Measurements from ENCODE around the gene TNRC6C. TPM values are rescaled to one million over a fixed set of nuclear protein-coding genes. Genes with fewer than 3 reads are reported as not detected.

TNRC6C gene
- total RNA-seq, 3 donors from 2014 or later = 14.1 to 21.7 (median 21.6) TPM

DNA sequence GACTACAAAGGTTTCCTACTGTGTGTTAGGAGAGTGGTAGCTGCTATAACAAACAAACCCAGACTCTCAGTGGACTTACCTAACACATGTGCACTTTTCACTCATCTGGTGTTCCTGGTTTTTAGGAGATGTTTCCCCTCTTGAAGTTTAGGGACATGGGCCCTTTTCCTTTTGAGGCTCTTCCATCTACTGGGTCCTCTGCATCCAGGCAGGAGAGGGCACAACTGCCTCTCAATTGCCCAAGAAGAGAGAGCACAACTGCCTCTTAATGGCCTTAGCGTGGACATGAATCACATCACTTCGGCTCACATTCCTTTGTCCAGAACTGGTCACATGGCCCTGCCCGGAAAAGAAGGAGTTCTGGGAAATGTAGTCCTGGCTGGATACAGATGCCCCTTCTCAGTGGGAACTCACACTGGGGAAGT is 9.8 kb upstream of the TNRC6C start:
- intact Hi-C loops (cut with DNase I; ENCODE audit: low total_unique reads) = no loop called here
- no peak overlapping the region for H3K4me3 ChIP-seq
- no peak for DNase-seq (ENCODE audit: low spot score in 2 of 2)
- no peak overlapping the region for H3K27ac ChIP-seq
- TF ChIP-seq, protein P1, sequence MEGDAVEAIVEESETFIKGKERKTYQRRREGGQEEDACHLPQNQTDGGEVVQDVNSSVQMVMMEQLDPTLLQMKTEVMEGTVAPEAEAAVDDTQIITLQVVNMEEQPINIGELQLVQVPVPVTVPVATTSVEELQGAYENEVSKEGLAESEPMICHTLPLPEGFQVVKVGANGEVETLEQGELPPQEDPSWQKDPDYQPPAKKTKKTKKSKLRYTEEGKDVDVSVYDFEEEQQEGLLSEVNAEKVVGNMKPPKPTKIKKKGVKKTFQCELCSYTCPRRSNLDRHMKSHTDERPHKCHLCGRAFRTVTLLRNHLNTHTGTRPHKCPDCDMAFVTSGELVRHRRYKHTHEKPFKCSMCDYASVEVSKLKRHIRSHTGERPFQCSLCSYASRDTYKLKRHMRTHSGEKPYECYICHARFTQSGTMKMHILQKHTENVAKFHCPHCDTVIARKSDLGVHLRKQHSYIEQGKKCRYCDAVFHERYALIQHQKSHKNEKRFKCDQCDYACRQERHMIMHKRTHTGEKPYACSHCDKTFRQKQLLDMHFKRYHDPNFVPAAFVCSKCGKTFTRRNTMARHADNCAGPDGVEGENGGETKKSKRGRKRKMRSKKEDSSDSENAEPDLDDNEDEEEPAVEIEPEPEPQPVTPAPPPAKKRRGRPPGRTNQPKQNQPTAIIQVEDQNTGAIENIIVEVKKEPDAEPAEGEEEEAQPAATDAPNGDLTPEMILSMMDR (IDR thresholded peaks at IDR 0.05) = no peak
- no peaks in the 10 kb centered on the region for H3K9me3 ChIP-seq
- peaks cover 0 to 30% of the 10 kb centered on the region in 2 donors for H3K27me3 ChIP-seq
- no peaks in the 10 kb centered on the region for H3K36me3 ChIP-seq
- no peaks in the 10 kb centered on the region for H3K4me1 ChIP-seq

DNA sequence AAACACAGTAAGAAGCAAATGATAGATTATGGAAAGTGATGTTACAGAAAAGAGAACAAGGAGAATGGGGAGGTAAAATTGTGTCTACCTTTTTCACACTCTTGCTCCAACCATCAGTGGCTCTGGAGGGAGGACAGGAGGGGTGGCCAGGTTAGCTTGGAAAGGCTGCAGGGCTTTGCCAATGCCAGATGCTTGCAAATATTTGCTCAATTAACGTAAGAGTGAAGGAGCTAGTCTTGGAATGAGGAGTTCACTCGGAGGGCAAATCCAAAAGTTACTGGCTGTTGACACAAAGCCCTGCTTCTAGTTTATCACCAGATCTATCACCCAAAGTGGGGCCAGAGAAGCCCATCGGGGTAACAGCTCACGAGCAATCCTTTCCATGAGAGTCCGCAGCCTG is 7.4 kb upstream of the TNRC6C start:
- Histone ChIP-seq H3K4me1 (no peaks in the 10 kb centered on the region), H3K27me3 (peaks cover 0 to 19% of the 10 kb centered on the region in 2 donors), H3K27ac (no peak overlapping the region), H3K9me3 (no peaks in the 10 kb centered on the region), H3K4me3 (no peak overlapping the region), H3K36me3 (no peaks in the 10 kb centered on the region)
- TF ChIP-seq, protein P1 (IDR thresholded peaks at IDR 0.05) = no peak
- TF ChIP-seq POLR2AphosphoS5 (IDR thresholded peaks at IDR 0.05) (no peak), POLR2A (IDR thresholded peaks at IDR 0.05) (no peak)
- no peak for DNase-seq (ENCODE audit: low spot score in 2 of 2)
- intact Hi-C loops (cut with DNase I; ENCODE audit: low total_unique reads) = no loop called here

DNA sequence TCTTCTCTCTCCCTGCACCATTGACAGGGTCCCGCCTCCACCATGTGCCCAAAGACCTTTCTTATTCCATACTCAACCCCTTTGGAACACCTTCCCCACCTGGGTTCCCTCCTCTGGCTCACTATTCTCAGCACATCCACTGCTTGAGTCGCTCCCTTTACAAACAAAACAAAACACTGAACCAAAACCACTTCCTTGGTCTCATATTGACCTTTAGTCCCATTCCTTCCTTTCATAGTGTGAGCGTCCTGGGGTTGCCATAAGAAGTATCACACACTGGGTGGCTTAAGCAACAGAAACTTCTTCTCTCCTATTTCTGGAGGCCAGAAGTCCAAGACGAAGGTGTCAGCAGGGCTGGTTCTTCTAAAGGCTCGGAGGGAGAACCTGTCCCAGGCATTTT is 6.1 kb upstream of the TNRC6C start:
- TF ChIP-seq POLR2AphosphoS5 (IDR thresholded peaks at IDR 0.05) (no peak), POLR2A (IDR thresholded peaks at IDR 0.05) (no peak)
- TF ChIP-seq, protein P1 (IDR thresholded peaks at IDR 0.05) = no peak
- intact Hi-C loops (cut with DNase I; ENCODE audit: low total_unique reads) = no loop called here
- peaks cover 0 to 13% of the 10 kb centered on the region in 2 donors for H3K27me3 ChIP-seq

DNA sequence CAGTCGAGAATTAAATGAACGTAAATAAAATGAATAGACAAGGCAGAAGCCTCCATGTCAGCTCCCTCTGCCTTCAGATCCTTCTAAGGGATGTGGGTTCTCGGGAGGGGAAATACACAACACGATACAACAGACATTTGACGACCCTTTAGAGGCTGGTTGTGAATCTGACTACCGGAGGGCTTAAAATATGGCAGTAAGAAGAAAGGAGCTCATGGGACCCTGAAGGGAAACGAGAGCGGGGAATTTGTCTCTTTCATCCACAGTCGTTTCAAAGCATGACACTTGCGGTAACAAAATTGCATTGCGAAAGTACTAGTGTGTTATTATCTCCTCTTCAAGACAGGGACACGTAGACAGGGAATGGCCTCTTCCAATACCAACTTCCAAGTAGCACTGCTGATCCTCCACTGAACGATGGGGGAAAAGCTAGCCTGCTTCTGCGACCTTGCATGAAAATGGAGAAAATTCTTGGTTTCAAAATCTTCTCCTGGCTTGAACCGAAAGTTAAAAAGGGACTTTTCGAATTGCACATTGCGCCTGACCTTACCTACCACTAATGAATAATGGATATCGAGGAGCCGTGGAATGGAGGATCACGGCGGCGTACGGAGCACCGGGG is 1.2 kb upstream of the TNRC6C start:
- no peak for DNase-seq (ENCODE audit: low spot score in 2 of 2)
- TF ChIP-seq, protein P1 (IDR thresholded peaks at IDR 0.05) = no peak
- TF ChIP-seq POLR2A (IDR thresholded peaks at IDR 0.05) = no peak
- TF ChIP-seq POLR2AphosphoS5 (IDR thresholded peaks at IDR 0.05) = no peak
- H3K4me1 ChIP-seq = no peaks in the 10 kb centered on the region
- H3K27me3 ChIP-seq = peaks cover 0 to 4% of the 10 kb centered on the region in 2 donors
- no peaks in the 10 kb centered on the region for H3K36me3 ChIP-seq
- H3K27ac ChIP-seq = peak overlapping the region; percentile 76 to 98
- H3K9me3 ChIP-seq = no peaks in the 10 kb centered on the region
- intact Hi-C loops (cut with DNase I; ENCODE audit: low total_unique reads) = no loop called here
- H3K4me3 ChIP-seq = peak overlapping the region; percentile 58 to 93 (median 74)

More for the DNA sequence above, 6.1 kb upstream of the TNRC6C start:
- no peaks in the 10 kb centered on the region for H3K36me3 ChIP-seq
- no peak overlapping the region for H3K27ac ChIP-seq
- DNase-seq (ENCODE audit: low spot score in 2 of 2) = no peak
- no peaks in the 10 kb centered on the region for H3K9me3 ChIP-seq
- H3K4me3 ChIP-seq = no peak overlapping the region
- H3K4me1 ChIP-seq = no peaks in the 10 kb centered on the region

DNA sequence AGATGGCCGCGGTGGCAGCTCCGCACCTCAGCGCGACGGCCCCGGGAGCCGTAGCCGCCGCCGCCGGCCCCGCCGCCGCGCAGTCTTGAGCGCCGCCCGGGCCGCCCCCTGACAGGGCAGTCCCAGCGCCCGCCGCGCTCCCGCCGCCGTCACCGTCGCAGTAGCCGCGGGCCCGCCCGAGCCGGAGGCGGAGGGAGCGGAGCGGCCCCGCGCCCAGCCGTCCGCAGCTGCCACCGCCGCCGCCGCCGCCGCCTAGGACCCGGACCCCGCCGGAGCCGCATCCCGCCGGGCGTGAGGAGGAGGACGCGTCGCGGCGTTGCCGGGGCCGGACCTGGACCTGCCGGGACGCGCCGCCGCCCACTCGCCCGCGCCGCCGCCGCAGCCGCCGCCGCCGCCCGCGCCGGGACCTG is 218 bp downstream of the TNRC6C start:
- H3K27ac ChIP-seq = peak overlapping the region; percentile 76 to 98
- DNase-seq (ENCODE audit: low spot score in 2 of 2) = no peak
- H3K4me3 ChIP-seq = peak overlapping the region; percentile 58 to 93 (median 74)
- H3K27me3 ChIP-seq = no peaks in the 10 kb centered on the region
- intact Hi-C loops (cut with DNase I; ENCODE audit: low total_unique reads) = no loop called here
- no peak for TF ChIP-seq POLR2AphosphoS5 (IDR thresholded peaks at IDR 0.05)
- no peak for TF ChIP-seq POLR2A (IDR thresholded peaks at IDR 0.05)
- TF ChIP-seq, protein P1 (IDR thresholded peaks at IDR 0.05) = no peak
- no peaks in the 10 kb centered on the region for H3K36me3 ChIP-seq
- H3K9me3 ChIP-seq = no peaks in the 10 kb centered on the region
- H3K4me1 ChIP-seq = peaks cover 0 to 6% of the 10 kb centered on the region in 2 donors

Data from breast epithelium (tissue), 4 donors.